HG03280 (cell line): ENCODE data around the gene GDPD4.

ENCODE experiments used
- ATAC-seq: cut with Tn5 transposase; IDR thresholded peaks from one replicate; pipeline ENCODE4 v1.9.1; 2021; ENCODE audit warnings: mild to moderate bottlenecking, moderate library complexity; ENCODE audit not compliant: unreplicated experiment

Gene GDPD4

DNA sequence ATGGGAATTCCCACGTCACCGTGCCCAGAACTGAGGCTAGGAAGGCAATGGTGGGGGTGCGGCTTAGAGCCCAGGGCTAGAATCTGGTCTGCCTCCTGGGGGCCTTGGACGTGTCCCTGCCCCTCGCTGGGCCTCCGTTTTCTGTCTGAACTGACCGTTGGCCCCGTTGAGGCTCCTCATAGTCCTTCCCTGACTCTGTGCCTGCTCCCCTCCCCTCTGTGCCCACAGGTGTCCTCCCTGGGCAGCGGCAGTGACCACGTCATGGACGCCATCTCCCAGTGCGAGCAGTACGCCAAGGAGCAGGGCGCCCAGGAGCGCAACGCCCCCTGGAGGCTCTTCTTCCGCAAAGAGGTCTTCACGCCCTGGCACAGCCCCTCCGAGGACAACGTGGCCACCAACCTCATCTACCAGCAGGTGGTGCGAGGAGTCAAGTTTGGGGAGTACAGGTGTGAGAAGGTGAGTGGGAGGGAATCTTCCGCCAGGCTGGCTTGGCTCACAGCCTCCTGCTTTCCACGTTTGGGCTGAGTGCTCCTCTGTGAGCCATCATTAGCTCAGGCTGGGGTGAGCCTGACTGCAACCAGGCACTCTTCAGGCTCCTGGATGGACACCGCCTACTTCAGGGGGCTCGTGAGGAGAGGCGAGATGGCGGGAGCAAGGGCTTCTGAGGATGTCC, 109.5 kb downstream of the GDPD4 start:
- ATAC-seq, result no peak

DNA sequence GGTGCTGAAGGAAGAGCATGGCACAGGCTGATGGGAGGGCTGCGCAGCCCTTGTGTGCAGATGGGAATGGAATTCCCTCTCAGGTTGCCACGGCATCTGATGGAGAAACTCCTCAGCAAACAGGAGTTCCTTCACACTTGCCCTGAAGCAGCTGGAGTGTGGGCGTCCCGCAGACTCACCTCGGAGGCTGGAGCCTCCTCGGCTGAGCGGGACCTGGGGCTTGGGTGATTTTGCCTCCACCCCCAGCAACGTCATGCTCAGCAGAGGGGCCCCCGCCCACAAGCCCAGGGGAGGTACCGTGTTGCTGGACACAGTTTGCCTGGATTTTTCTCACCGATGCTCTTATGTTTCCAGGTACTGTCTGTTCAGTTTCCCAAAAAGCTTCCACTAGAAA, 110.1 kb downstream of the GDPD4 start:
- ATAC-seq, result no peak

DNA sequence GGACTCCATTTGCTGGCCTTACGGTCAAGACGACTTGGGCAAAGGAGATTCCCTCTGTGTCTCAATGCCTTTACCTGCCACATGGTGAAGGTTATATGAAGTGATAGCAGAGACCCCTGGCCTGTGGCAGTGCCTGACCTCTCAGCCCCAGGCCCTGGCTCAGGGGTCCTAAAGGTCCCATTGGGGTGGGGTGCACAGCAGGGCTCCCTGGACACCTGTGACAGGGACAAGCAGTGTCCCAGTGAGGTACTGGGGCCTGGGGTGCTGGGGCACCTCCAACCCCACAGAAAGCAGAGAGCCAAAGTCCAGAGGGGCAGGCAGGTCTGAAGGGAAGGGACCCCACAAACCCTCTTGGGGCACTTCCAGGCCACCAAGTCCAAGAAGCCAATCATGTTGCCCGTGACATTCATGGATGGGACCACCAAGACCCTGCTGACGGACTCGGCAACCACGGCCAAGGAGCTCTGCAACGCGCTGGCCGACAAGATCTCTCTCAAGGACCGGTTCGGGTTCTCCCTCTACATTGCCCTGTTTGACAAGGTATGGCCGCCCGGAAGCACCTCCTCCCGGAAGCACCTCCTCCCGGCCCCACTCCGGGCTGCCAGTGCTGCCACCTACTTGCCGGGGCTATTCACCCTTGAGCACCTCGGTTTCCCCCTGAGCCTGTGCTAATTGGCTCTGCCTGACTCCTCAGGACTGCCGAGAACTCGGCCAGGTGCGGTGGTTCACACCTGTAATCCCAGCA, 111.0 kb downstream of the GDPD4 start:
- no peak for ATAC-seq

DNA sequence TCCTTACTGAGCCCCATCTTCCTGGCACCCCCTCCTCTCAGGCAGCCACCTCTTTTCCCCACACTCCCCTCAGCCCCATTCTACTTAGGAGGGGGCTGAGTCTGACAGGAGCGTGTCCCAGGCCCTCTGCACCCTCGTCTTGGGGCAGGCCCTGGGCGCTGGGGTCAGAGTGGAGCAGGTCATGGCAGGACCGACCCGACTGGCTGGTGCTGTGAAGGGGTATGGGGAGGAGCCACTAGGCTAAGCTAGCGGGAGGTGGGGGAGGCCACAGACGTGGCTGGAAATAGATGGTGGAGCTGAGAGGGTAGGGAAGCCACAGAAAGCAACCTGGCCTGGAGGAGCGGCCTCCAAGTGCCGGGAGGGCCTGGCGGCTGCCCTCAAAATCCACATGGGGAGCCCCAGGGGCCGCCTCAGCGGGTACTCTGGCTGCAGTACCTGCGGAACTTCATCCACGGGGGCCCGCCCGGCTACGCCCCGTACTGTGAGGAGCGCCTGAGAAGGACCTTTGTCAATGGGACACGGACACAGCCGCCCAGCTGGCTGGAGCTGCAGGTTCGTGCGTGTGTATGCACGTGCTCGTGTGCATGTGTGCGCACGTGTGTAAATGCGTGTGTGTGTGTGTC, 111.8 kb downstream of the GDPD4 start:
- ATAC-seq, result no peak

DNA sequence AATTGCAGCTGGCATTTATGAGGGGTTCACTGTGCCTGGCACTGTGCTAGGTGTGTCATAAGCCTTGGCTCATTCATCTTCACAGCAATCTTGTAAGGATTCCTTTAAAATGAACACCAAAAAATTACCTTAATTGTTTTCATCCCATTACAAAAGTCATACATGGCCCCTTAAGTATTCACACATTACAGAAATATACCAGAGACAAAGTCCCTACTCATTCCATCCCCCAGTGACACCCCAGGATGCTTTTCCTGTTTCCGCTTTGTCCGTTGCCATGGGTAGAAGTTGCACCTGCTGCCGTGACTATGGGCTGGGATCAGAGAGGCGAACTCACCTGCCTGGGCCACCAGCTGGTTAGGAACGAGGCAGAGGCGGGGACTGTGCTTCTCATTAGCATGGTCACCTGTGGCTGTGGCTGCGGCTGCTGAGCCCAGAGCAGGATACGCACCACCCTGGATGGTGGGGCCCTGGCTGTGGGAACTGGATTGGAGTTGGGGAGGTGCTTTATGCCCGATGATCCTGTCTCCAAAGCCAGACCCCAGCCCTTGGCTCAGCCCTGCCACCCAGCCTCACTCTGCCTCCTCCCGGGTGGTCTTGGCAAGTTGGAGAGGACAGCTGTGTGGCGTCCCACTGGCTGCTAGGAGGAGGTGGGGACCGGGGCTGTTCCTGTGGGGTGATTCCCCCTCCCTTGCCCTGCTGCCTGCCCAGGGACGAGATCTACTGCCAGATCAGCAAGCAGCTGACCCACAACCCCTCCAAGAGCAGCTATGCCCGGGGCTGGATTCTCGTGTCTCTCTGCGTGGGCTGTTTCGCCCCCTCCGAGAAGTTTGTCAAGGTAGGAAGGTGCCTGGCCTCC, 112.6 kb downstream of the GDPD4 start:
- ATAC-seq, result no peak

DNA sequence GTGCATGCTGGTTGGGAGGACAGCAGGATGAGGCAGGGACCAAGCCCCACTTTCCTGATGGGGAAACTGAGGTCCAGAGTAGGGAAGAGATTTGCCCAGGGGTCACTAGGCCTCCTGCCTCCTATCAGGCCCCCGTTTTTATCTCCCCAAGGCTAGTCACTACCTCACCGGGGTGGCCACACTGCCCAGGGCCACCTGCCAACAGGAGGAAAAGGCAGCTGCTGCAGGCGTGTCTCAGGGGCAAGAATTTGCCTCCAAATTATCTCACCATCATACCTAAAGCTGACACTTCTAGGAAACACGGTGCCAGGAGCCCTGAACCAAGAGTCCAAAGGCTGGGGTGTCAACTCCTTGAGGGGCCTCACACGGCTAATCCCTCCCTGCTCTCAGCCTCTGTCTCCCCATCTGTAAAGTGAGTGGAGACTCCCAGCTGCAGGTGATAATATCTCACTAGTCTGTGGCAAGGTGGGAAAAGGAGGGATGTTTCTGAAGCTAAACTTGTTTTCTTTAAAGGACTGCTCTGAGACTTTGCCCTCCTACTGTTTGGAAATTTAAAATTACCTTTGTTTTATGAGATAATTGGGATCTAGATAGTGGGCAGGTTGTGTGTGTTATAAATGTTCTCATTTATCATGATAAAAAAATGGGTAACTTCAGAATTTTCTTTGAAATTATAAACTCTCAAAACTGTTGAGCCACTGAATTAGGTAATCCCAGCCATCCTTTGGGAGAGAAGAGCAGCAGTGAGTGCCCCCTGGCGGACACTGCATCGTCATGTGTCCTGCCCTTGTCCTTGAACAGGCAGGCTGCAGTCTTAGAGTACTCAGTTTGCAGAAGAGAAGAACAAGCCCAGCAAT, 113.5 kb downstream of the GDPD4 start:
- no peak for ATAC-seq

DNA sequence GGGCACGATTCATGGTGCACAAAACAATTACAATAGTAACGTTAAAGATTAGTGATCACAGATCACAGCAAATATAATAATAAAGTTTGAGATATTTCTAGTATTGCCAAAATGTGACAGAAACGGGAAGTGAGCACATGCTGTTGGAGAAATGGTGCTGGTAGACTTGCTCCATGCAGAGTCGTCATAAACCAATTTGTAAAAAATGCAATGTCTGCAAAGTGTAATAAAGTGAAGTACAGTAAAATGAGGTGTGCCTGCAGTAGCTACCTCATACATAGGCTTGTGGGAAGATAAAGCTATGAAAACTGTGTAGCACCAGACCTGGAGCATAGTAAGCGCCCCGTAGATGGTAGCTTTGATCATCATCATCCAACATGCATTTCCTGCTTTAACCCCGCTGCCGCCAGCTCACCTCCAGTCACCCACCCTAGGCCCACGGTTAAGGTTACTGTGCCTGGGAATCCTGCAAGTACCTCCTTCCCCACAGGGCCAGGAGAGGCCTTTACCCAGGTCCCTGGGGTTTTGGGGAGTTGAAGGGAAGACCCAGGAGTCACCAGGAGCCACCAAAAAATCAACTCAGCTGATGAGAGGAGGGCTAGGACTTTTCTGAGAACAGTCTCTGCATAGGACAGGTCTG, 114.3 kb downstream of the GDPD4 start:
- ATAC-seq, result no peak

DNA sequence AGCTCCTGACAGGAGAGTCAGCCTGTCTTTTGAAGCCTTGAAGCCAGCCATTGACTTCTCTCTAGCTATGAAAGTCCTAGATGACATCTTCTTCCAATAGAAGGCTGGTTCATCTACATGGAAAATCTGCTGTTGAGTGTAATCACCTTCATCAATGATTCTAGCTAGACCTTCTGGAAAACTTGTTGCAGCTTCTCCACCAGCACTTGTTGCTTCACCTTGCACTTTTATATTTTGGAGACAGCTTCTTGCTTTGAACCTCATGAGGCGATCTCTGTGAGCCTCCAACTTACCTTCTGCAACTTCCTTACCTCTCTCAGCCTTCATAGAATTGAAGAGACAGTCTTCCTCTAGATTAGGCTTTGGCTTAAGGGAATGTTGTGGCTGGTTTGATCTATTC, 115.2 kb downstream of the GDPD4 start:
- ATAC-seq, result no peak

DNA sequence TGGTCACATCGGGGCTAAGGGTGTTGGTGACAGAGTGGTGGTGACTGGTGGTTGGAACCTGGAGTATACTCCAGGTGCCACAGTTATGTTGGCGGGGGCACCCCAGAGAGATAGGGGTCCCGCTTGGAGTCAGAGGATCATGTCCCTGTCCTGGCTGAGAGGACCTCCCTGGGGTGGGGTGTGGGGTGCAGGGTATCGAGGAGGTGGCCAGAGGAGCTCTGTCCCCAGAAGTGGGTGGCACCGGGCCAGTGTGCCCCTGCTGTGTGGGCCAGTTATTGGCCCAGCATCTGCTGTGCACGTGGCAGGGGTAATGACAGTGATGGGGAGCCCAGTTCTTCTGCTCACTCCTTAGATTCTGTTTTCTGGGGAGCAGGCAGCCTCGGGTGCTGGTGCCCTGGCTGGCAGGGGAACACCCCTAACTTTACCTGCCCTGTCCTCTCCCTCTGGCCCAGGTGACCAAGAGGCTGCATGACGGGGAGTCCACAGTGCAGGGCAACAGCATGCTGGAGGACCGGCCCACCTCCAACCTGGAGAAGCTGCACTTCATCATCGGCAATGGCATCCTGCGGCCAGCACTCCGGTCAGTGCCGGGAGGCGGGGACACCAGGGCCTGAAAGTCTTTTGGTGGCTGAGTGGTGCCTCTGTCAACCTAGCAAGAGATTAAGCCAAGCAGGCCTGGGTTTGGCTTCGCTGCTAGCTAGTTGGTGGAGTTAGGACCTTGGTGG, 117.2 kb downstream of the GDPD4 start:
- no peak for ATAC-seq

DNA sequence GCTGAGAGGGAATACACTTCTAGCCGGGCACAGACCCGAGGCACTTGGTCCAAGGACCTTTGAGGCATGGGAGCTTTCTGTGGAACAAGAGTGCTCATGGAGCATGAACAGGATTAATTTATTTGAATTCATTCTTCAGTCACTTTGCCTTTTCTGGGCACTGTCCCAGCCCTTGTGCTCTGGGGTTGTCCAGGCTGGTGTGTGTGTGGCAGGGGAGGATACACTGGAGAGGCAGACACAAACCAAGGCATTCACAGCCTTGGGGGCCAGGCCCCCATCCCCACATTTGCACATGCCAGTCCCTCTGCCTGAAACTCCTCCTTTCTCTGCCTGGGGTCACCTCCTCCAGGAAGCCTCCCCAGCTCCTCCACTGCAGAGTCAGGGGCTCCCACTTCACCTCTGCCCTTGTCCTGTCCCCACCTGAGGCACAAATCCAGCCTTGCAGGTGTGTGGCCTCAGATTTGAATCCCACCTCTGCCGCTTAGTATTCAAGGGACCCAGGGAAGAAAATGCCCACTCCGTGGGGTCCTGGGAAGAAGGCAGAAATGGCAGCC, 118.0 kb downstream of the GDPD4 start:
- no peak for ATAC-seq

DNA sequence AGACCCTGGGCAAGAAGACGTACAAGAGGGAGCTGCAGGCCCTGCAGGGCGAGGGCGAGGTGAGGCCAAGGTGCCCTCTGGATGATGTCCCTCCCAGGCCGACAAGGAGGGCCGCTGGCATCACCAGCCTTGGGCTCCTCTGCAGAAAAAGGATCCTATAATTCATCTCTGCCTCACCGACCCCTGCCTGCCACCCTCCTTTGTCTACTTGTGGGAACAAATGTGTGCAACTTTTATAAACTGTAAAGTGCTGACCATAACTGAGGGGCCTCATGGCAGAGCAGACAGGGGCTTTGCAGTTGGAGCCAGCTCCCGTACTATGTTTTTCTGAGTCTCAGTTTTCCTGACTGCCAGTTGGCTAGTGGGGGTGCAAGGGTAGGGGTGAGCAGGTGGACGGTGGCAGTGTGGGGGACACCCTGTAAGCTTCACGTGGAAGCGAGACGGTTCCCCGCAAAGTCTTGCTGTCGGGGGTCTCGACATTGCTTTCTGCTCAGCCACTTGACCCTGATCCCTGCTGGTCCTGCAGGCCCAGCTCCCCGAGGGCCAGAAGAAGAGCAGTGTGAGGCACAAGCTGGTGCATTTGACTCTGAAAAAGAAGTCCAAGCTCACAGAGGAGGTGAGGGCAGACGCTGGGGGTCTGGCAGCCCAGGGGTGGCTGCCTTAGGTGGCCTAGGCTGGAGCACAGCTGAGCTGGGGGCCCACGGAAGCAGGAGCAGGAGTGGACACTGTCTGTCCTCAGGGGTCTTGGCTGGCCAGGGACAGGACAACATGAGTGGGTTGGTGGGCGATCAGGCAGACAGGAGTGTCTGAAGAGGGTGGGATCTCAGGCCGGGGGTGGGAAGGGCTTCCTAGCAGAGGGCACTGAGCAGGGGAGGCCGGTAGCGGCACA, 118.7 kb downstream of the GDPD4 start:
- no peak for ATAC-seq

DNA sequence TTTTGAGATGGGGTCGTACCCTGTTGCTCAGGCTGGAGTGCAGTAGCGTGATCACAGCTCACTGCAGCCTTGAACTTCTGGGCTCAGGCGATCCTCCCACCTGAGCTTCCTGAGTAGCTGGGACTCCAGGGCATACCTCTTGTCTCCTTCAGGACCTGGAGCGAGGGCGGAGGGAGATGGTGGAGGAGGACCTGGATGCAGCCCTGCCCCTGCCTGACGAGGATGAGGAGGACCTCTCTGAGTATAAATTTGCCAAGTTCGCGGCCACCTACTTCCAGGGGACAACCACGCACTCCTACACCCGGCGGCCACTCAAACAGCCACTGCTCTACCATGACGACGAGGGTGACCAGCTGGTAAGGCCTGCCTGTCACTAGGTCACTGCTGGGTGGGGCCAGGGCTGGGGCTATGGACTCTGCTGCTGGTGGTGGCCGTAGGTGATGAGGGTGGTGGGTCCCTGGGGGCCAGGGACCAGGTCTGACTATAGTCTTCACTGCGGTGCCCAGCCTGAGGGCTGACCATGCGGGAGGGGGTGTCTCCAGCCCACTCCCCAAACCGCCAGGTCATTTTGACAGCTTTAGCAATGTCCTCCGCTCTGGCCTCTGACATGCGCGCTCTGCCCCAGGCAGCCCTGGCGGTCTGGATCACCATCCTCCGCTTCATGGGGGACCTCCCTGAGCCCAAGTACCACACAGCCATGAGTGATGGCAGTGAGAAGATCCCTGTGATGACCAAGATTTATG, 119.5 kb downstream of the GDPD4 start:
- ATAC-seq, result no peak

DNA sequence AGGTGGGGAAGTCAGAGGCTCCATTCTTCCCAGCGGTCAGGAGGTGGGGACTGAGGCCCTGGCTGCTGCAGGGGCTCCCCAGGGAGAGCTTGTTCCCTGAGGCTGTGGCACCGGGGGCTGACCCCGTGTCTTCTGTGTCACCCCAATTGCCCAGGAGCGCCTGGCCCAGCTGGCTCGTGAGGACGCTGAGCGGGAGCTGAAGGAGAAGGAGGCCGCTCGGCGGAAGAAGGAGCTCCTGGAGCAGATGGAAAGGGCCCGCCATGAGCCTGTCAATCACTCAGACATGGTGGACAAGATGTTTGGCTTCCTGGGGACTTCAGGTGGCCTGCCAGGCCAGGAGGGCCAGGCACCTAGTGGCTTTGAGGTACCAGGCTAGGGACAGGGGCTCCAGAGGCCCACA, 120.3 kb downstream of the GDPD4 start:
- ATAC-seq, result no peak

DNA sequence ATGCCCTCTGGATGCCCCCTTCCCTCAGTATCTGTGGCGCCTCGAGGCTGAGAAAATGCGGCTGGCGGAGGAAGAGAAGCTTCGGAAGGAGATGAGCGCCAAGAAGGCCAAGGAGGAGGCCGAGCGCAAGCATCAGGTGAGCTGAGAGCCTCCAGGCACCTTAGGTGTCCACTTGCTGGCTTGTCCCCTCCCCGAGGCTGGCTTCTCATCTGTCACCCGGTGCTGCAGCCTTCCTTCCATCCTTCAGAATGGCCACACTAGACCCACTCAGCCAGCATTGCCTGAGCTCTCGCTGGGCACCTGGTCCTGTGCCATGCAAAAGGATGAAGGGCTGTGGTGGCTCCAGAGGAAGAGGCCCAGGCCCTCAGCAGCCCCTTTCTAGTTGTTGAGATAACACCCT, 121.1 kb downstream of the GDPD4 start:
- ATAC-seq, result no peak

DNA sequence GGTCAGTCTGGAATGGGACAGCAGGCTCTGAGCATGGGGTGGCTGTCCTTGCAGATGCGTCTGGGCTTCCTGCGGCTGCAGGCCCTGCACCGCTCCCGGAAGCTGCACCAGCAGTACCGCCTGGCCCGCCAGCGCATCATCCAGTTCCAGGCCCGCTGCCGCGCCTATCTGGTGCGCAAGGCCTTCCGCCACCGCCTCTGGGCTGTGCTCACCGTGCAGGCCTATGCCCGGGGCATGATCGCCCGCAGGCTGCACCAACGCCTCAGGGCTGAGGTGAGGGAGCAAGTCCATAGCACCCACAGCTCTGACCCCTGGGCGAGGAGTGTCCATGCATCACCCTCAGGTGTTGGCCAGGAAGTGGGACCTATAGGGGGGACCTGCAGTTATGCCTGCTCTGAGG, 121.8 kb downstream of the GDPD4 start:
- ATAC-seq, result no peak

DNA sequence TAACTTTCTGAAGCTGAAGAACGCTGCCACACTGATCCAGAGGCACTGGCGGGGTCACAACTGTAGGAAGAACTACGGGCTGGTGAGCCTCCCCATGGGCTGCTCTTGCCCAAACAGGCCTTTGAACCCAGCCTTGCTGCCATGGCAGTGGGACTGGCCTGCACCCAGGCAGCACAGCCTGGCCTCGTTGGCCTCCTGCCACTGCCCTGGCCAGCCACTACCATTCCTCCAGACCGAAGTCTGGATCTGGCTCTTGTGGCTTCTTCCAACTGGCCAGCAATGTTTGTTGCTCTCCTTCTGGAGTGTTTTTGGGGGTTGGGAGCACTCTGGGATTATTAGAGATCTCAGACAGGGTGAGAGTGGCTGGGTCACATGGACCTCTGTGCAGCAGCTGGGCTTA, 122.4 kb downstream of the GDPD4 start:
- ATAC-seq, result no peak

DNA sequence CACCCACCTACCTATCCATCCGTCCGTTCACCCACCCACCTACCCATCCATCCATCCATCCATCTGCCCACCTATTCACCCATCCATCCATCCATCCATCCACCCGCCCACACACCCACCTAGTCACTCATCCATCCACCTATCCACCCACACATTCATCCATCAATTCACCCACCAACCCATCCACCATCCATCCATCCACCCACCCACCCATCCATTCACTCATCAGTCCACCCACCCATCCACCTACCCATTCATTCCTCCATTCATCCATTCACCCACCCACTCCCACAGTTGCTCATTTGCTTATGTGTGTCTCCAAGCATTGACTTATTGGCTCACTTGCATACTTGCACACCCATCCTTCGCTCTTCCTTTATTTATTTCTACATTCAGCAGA, 123.3 kb downstream of the GDPD4 start:
- ATAC-seq, result no peak
